Ascending aorta (tissue), 2 donors: ENCODE results near the gene QSER1. TPM values are rescaled to one million over a fixed set of nuclear protein-coding genes. Genes with fewer than 3 reads are reported as not detected.

Experiments used
- DNase-seq, 2 donors: peaks; one replicate each; pipeline ENCODE4 v3.0.0-alpha.2; 2019; ENCODE audit warnings: low spot score in 2 of 2
- H3K27ac ChIP-seq, 2 donors: fragments of 200-600 bp; sonication (generic); one replicate each; pipeline ENCODE4 v1.5.1; 2016 to 2017; ENCODE audit warnings: mild to moderate bottlenecking in 1 of 2
- H3K27me3 ChIP-seq: fragments of 200-600 bp; sonication (generic); one replicate; pipeline ENCODE4 v1.5.1; 2017
- H3K36me3 ChIP-seq, 2 donors: fragments of 200-600 bp; sonication (generic); one replicate each; pipeline ENCODE4 v1.5.1; 2016
- H3K4me1 ChIP-seq, 2 donors: fragments of 200-600 bp; sonication (generic); one replicate each; pipeline ENCODE4 v1.5.1; 2016 to 2017; ENCODE audit warnings: mild to moderate bottlenecking in 1 of 2
- H3K4me3 ChIP-seq, 2 donors: fragments of 200-600 bp; sonication (generic); one replicate each; pipeline ENCODE4 v1.5.1; 2016 to 2017; ENCODE audit warnings: mild to moderate bottlenecking in 1 of 2
- H3K9me3 ChIP-seq, 2 donors: fragments of 200-600 bp; sonication (generic); one replicate each; pipeline ENCODE4 v1.5.1; 2016
- CTCF ChIP-seq, 3 experiments: fragments of 200-600 bp in 2 of 3; fragments of 450-650 bp in 1 of 3; sonication (generic) in 2 of 3; IDR thresholded peaks; one replicate each; pipeline ENCODE4 v1.5.1; 2016 to 2019; ENCODE audit warnings: antibody characterized with exemption in 3 of 3, mild to moderate bottlenecking in 1 of 3, moderate library complexity in 1 of 3
- intact Hi-C: fragments of 100-400 bp; cut with DNase I; formaldehyde crosslinking; loops from one replicate; pipeline ENCODE4 v1.15.1; 2023
- total RNA-seq: library from RNA; depleted of rRNA; stranded (reverse); fragments of >200 nt; gene quantifications from one replicate; pipeline ENCODE4 v1.1.0, GENCODE V29; 2016

The QSER1 gene
- total RNA-seq, 1 donor from 2014 or later = 8.2 TPM

GRCh38 chr11:32972781-32973180, 80.2 kb downstream of the QSER1 start:
- Histone ChIP-seq H3K4me3 (no peak overlapping the region), H3K27ac (no peak overlapping the region), H3K36me3 (peaks cover 14 to 18% of the 10 kb centered on the region in 2 donors), H3K27me3 (no peaks in the 10 kb centered on the region), H3K4me1 (no peaks in the 10 kb centered on the region), H3K9me3 (no peaks in the 10 kb centered on the region)
- TF ChIP-seq CTCF (IDR thresholded peaks at IDR 0.05) = no peak
- DNase-seq = no peak
- intact Hi-C loops = no loop called here

- no peak overlapping the region for H3K27ac ChIP-seq
- no peaks in the 10 kb centered on the region for H3K9me3 ChIP-seq
- no peak for DNase-seq
- peaks cover 0 to 9% of the 10 kb centered on the region in 2 donors for H3K36me3 ChIP-seq
- no peaks in the 10 kb centered on the region for H3K4me1 ChIP-seq
- no peaks in the 10 kb centered on the region for H3K27me3 ChIP-seq
- intact Hi-C loops = no loop called here
- TF ChIP-seq CTCF (IDR thresholded peaks at IDR 0.05) = no peak
- H3K4me3 ChIP-seq = no peak overlapping the region
Observed at GRCh38 chr11:32982626-32983025, 90.0 kb downstream of the QSER1 start.

- H3K36me3 ChIP-seq = peaks cover 0 to 3% of the 10 kb centered on the region in 2 donors
- no peaks in the 10 kb centered on the region for H3K4me1 ChIP-seq
- no peak overlapping the region for H3K4me3 ChIP-seq
- intact Hi-C loops = no loop called here
- no peak overlapping the region for H3K27ac ChIP-seq
- TF ChIP-seq CTCF (IDR thresholded peaks at IDR 0.05) = no peak
- DNase-seq = no peak
- no peaks in the 10 kb centered on the region for H3K9me3 ChIP-seq
- no peaks in the 10 kb centered on the region for H3K27me3 ChIP-seq
Observed at GRCh38 chr11:32983506-32983905, 90.9 kb downstream of the QSER1 start.

- Histone ChIP-seq H3K4me3 (no peak overlapping the region), H3K36me3 (no peaks in the 10 kb centered on the region), H3K4me1 (no peaks in the 10 kb centered on the region), H3K27me3 (no peaks in the 10 kb centered on the region), H3K9me3 (no peaks in the 10 kb centered on the region), H3K27ac (no peak overlapping the region)
- TF ChIP-seq CTCF (IDR thresholded peaks at IDR 0.05) = no peak
- no peak for DNase-seq
- intact Hi-C loops = no loop called here
Observed at GRCh38 chr11:32985600-32985999, 93.0 kb downstream of the QSER1 start.

GRCh38 chr11:32987851-32988250, 95.2 kb downstream of the QSER1 start:
- H3K9me3 ChIP-seq = peaks cover 0 to 6% of the 10 kb centered on the region in 2 donors
- H3K36me3 ChIP-seq = no peaks in the 10 kb centered on the region
- DNase-seq = no peak
- H3K27ac ChIP-seq = no peak overlapping the region
- no peaks in the 10 kb centered on the region for H3K27me3 ChIP-seq
- no peak for TF ChIP-seq CTCF (IDR thresholded peaks at IDR 0.05)
- intact Hi-C loops = no loop called here
- no peak overlapping the region for H3K4me3 ChIP-seq
- no peaks in the 10 kb centered on the region for H3K4me1 ChIP-seq

GRCh38 chr11:32990481-32990880, 97.9 kb downstream of the QSER1 start:
- no peaks in the 10 kb centered on the region for H3K36me3 ChIP-seq
- no peak overlapping the region for H3K27ac ChIP-seq
- no peak overlapping the region for H3K4me3 ChIP-seq
- H3K27me3 ChIP-seq = no peaks in the 10 kb centered on the region
- no peak for TF ChIP-seq CTCF (IDR thresholded peaks at IDR 0.05)
- H3K9me3 ChIP-seq = peaks cover 0 to 6% of the 10 kb centered on the region in 2 donors
- intact Hi-C loops = no loop called here
- no peaks in the 10 kb centered on the region for H3K4me1 ChIP-seq
- no peak for DNase-seq
